NT2/D1 (cell line): ENCODE data around the gene TMEM8B.

Experiments used
- SUZ12 ChIP-seq: IDR thresholded peaks from 2 replicates; pipeline ENCODE4 v1.6.1; 2011; ENCODE audit not compliant: insufficient read length, insufficient read depth; ENCODE audit errors: extremely low read depth
- ZNF274 ChIP-seq: IDR thresholded peaks from 2 replicates; pipeline ENCODE4 v1.6.1; 2011; ENCODE audit warnings: mild to moderate bottlenecking, low read depth, low read length

GRCh38 chr9:35859310-35859989 is 30.4 kb downstream of the TMEM8B start:
- TF ChIP-seq ZNF274 (no peak), SUZ12 (no peak)
